Subcutaneous adipose tissue (tissue), 4 donors: ENCODE measurements around the gene FNBP1. TPM values are rescaled to one million over a fixed set of nuclear protein-coding genes. Genes with fewer than 3 reads are reported as not detected.

Source experiments
- CTCF ChIP-seq: fragments of 450-650 bp; IDR thresholded peaks from one replicate; pipeline ENCODE4 v1.5.1; 2016; ENCODE audit warnings: low read depth, mild to moderate bottlenecking, control low read depth, antibody characterized with exemption, moderate library complexity
- total RNA-seq, 4 donors: library from RNA; depleted of rRNA; stranded (reverse); fragments of >200 nt; gene quantifications; one replicate each; pipeline ENCODE4 v1.1.0, GENCODE V29; 2016

The FNBP1 gene
- total RNA-seq, 4 donors from 2014 or later, result 34.1 to 68.6 (median 50.7) TPM

GRCh38 chr9:129907201-129907600 lies 135.8 kb downstream of the FNBP1 start:
- TF ChIP-seq CTCF, result no peak

- no peak for TF ChIP-seq CTCF
Measured at GRCh38 chr9:129906298-129906697, 136.7 kb downstream of the FNBP1 start.

DNA sequence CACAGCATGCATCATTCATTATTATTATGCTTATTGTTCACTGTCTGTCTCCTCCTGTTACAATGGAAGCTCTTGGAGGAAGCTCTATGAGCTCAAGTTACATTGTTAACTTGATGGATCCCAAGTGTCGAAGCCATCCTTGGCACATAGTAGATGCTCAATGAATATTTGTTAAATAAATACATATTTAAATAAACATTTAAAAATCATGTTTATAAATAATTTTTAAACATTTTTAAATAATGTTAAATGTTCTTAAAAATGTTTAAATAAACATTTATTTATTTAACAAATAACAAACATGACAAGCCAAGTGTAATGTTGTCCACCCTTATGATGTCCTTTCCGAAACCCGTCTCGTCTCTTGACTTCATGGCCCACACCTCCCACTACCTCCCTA lies 138.3 kb downstream of the FNBP1 start:
- TF ChIP-seq CTCF, result no peak

DNA sequence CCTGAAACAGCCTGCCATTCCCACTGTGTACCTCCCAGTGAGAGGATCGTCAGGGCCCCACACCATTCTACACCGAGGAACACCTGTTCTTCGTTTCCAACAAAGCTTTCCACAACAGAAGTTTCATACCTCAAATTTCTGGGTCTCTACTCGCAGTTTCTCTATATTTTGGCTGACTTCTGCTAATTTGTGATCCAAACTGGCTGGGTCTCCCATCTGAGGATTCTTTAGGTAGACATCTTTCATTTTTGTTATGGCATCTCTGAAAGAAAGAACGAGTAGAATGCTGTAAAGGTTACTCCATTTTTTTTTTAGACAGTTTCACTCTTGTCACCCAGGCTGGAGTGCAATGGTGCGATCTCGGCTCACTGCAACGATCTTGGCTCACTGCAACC lies 140.3 kb downstream of the FNBP1 start:
- no peak for TF ChIP-seq CTCF

DNA sequence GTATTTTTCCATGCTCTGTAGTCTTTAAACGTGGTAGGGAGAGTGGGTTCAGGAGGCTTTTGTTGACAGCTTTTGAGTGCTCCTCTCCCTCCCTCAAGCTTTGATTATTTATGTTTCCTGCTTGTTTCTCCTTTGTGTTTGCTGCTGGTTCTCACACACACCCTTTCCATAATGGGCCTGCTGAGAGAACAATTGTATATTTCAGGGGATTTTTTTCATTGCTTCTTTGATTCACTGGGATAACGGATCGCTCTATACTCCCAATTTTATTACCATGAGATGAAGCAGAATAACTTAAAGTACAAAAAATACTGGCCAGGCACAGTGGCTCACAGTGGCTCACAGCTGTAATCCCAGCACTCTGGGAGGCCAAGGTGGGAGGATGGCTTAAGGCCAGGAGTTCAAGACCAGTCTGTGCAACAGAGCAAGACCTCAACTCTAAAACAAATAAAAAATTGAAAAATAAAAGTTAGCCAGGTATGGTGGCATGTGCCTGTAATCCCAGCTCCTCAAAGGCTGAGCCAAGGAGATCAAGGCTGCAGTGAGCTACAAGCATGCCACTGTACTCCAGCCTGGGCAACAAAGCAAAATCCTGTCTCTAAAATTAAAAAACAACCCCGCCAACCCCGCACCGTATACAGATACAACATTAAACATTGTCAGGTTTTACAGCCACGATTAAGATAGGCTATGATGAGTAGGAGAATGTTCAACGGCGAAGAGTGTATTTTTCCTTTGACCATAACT lies 140.8 kb downstream of the FNBP1 start:
- TF ChIP-seq CTCF, result no peak

- no peak for TF ChIP-seq CTCF
Measured at GRCh38 chr9:129900263-129901027, 142.5 kb downstream of the FNBP1 start.

- no peak for TF ChIP-seq CTCF
Measured at GRCh38 chr9:129899620-129900019, 143.4 kb downstream of the FNBP1 start.
